GM18907 (cell line): ENCODE data around the gene FAM72B.
"Not testable (repeated sequence)": the region's sequence is repeated elsewhere in the genome, so short reads cannot be mapped to it uniquely, and the experiment has no call there.

ENCODE experiments used
- ATAC-seq: cut with Tn5 transposase; IDR thresholded peaks from one replicate; pipeline ENCODE4 v1.9.1; 2021; ENCODE audit warnings: mild to moderate bottlenecking, moderate library complexity; ENCODE audit not compliant: unreplicated experiment

FAM72B gene

GRCh38 chr1:121184290-121185127 is at the start of gene FAM72B, which contains the start of gene SRGAP2C:
Gene FAM72B, minus strand, starts transcription at chr1:121184340. Its CDS starts 851 bp downstream, at chr1:121183489.
Gene SRGAP2C, plus strand, starts transcription at chr1:121184975. Its CDS starts 2,472 bp downstream, at chr1:121187447.
- ATAC-seq, result peak; percentile 88

- ATAC-seq, result peak; percentile 82
These were observed 48.4 kb upstream of the FAM72B start for GRCh38 chr1:121232445-121233125.

GRCh38 chr1:121230636-121231035 is 46.5 kb upstream of the FAM72B start:
- not testable (repeated sequence) for ATAC-seq

GRCh38 chr1:121227544-121228330 is 43.6 kb upstream of the FAM72B start:
- ATAC-seq, result not testable (repeated sequence)

GRCh38 chr1:121226925-121227324 is 42.8 kb upstream of the FAM72B start:
- not testable (repeated sequence) for ATAC-seq

GRCh38 chr1:121226295-121226904 is 42.3 kb upstream of the FAM72B start:
- ATAC-seq, result not testable (repeated sequence)

- ATAC-seq, result peak; percentile 100
These were observed 40.6 kb upstream of the FAM72B start for GRCh38 chr1:121224714-121225113.

GRCh38 chr1:121221770-121222169 is 37.6 kb upstream of the FAM72B start:
- ATAC-seq, result peak; percentile 50

- not testable (repeated sequence) for ATAC-seq
These were observed 32.5 kb upstream of the FAM72B start for GRCh38 chr1:121216676-121217075.

GRCh38 chr1:121215699-121216417 is 31.7 kb upstream of the FAM72B start:
- not testable (repeated sequence) for ATAC-seq

GRCh38 chr1:121214544-121215156 is 30.5 kb upstream of the FAM72B start:
- ATAC-seq, result peak; percentile 53

- not testable (repeated sequence) for ATAC-seq
These were observed 29.4 kb upstream of the FAM72B start for GRCh38 chr1:121213491-121213890.

GRCh38 chr1:121210778-121211177 is 26.6 kb upstream of the FAM72B start:
- not testable (repeated sequence) for ATAC-seq

GRCh38 chr1:121208375-121208774 is 24.2 kb upstream of the FAM72B start:
- not testable (repeated sequence) for ATAC-seq

GRCh38 chr1:121207328-121207727 is 23.2 kb upstream of the FAM72B start:
- not testable (repeated sequence) for ATAC-seq

- ATAC-seq, result not testable (repeated sequence)
These were observed 21.9 kb upstream of the FAM72B start for GRCh38 chr1:121205786-121206711.

- not testable (repeated sequence) for ATAC-seq
These were observed 18.8 kb upstream of the FAM72B start for GRCh38 chr1:121202986-121203385.
